HT1080 (cell line): ENCODE results near the gene TK2. TPM values are rescaled to one million over a fixed set of nuclear protein-coding genes. Genes with fewer than 3 reads are reported as not detected.

Experiments
- DNase-seq: peaks from one replicate; pipeline ENCODE4 v3.0.0-alpha.2; 2015; ENCODE audit warnings: low read depth
- total RNA-seq: library from RNA; depleted of rRNA; stranded (reverse); fragments of >200 nt; shearing (Covaris generic); gene quantifications from 2 replicates; pipeline ENCODE4 v1.2.3, GENCODE V29; 2014

The TK2 gene
- total RNA-seq, 1 experiment from 2014 or later: 10.5 TPM

DNA sequence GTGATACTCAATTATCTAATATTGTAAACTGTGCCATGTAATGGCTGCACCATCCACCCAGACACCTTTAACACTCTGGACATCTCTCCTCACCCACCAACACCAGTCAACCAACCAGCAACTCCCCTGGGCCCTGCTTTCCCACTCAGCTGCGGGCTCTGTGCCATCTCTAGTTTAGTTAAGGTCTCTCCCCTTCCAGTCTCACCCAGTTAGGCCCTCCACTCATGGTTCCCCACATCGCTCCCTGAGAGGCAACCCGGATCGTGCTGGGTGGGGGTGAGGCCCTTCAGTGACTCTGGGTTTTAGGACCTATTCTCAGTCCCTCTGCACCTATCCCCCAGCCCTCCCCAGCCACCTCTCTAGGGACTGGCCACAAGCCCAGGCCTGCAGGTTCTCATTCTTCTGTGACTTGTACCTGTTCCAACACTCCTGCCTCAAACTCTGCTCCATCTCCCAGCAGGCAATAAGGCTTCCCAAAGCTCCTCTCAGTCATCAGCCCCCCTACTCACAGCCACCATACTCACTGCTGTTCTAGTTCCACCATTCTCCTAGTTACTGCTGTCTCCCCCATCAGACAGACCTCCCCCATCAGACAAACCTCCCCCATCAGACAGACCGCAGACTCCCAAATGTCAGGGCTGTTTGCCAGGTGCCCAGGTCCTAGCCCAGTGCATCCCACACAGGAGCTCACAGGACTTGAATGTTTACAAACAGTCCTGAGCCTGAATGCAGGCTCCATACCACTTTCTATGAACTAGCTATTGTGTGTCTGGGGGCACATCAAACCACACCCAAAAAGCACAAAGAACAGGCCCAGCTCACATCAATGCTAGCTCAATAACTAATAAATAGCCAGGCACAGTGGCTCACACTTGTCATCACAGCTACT lies 2.6 kb downstream of the TK2 start:
- no peak for DNase-seq

DNA sequence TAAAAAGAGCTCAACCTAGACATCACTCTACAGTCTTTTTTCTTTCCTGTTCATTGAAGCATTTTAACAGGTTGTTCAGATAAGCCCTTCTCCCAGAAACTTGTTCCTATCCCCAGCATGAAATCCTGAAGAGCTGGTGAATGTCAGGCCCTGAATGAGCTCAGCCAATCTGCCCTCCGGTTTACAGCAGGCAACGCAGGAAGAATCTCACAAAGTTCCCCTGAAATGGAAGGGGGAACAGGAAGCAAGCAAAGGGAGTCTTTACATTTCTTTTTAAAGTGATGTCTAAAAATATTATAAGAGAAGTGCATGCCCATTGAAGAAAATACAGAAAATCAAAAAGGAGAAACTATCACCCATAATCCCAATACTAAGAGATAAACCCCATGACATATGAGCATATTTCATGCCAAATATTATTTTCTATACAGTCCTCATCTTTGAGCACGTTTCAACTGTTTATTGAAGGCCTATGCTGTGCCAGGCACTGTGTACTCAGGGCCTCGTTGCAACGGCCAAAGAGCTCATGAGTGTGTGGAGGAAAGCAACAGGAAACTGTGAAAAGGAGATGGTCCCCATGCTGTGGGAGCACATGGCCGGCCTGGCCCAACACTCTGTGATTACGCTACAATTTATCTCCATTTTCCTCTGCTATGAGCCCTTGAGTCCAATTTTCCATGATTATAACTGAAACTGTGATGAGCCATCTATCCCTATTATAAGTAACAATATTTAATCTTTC lies 5.7 kb downstream of the TK2 start:
- no peak for DNase-seq

- DNase-seq: no peak
These were observed 6.4 kb downstream of the TK2 start for GRCh38 chr16:66543541-66543940.

- no peak for DNase-seq
These were observed 7.5 kb downstream of the TK2 start for GRCh38 chr16:66542396-66542795.

DNA sequence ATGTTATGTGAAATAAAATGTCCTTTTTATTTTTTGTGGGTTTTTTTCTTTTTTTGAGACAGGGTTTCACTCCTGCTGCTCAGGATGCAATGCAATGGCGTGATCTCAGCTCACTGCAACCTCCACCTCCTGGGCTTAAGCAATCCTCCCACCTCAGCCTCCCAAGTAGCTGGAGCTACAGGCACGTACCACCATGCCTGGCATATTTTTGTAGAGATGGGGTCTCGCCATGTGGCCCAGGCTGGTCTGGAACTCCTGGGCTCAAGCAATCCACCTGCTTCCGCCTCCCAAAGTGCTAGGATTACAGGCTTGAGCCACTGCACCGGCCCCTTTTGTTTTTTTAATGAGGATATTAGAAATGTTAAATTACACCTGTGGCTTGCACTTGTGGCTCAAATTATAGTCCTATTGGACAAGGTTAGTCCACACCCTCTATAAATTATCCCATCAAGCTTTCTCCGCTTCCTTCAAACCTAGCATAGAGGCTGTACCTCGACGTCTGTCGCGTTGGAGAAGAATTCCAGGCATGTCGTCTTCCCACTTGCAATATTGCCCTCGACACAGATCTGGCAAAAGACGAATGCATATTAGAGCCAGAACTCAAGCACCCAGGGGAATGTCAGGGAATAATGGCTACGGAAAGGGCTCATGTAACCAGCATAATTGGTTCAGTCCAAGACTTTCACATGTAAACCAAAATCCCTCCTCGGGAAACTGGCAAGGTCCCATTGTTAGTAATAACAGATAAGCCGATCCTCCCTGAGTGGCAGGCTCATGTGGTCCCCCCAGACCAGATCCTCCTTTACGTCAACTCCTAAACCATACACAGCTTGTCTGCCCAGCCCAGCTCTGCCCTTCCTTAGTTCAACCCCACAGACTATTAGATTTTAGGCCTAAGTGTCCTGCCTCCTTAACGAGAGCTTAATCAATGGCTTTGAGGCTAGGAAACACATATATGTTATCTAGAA lies 8.2 kb downstream of the TK2 start:
- DNase-seq: no peak

- peak; percentile 32 for DNase-seq
These were observed 10.1 kb downstream of the TK2 start for GRCh38 chr16:66539623-66540469.

DNA sequence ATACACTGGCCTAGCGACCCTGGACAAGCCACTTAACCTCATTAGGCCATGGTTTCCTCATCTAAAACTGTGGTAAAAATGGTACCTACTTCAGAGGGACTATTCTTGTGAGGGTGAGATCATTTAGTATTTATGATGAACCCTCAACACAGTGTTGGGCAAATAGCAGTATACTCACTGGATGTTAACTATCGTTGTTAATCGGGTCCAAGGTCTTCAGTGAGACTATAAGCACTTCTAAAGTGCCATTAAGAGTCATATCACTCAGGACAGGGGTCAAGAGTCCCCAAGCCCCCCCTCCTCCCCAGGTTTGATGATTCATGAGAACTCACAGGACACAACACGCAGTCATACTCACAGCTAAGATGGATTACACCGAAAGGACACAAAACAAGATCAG lies 11.0 kb downstream of the TK2 start:
- DNase-seq: no peak

GRCh38 chr16:66537236-66537635 lies 12.7 kb downstream of the TK2 start:
- DNase-seq: no peak

DNA sequence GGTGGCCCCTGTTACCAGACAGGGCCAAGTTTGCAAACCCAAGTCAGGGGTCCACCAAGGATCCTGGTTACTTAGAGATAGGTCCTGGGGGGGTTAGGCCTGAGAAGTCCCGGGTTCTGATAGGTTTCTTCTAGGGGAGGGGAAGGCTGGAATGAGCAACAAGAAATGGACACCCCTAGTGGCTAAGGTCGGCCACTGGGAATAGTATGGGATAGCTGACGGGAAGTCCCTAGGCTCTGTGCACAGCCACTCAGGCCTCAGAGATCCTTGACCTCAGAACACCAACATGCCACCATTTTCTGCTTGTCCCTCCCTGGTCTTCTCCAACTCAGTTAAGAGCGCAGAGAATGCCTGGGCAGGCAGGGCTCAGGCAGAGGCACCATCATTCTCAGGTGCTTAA lies 13.4 kb downstream of the TK2 start:
- no peak for DNase-seq

DNA sequence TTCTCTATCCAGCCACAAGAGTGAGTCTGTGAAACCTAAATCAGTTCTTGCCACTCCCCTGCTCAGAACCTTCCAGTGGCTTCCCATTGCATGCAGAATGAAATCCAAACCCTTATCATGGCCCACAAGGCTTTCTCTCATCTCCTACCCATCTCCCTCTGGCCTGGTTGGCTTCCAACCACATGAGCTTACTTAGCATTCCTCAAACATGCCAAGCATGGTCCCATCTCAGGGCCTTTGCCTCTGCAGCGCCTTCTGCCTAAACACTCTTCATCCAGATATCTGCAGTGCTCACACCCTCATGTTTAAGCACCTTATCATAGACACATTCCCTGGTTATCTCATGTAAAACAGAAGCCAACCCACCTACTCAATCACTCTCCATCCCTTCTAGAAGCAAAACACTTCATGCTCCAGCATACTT lies 15.5 kb downstream of the TK2 start:
- DNase-seq: no peak

GRCh38 chr16:66529475-66529874 lies 20.4 kb downstream of the TK2 start:
- no peak for DNase-seq

DNA sequence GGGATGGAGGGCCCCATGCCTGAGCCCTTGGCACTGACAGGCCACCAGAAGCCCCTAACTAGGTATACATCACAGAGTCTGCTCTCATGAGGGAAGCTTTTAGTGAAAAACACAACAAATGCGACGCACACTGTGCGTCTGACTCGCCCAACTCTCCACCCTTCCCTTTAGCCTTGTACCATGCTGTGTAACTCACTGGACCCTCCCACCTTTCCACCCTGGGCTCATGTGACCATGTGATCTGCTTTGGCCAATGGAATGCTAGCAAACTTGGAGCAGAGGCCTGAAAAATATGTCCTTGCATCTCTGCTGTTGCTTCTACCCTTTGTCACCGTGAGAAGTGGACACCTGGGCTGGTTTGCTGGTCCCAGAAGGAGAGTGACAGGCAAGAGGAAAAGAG lies 21.6 kb downstream of the TK2 start:
- DNase-seq: no peak

DNA sequence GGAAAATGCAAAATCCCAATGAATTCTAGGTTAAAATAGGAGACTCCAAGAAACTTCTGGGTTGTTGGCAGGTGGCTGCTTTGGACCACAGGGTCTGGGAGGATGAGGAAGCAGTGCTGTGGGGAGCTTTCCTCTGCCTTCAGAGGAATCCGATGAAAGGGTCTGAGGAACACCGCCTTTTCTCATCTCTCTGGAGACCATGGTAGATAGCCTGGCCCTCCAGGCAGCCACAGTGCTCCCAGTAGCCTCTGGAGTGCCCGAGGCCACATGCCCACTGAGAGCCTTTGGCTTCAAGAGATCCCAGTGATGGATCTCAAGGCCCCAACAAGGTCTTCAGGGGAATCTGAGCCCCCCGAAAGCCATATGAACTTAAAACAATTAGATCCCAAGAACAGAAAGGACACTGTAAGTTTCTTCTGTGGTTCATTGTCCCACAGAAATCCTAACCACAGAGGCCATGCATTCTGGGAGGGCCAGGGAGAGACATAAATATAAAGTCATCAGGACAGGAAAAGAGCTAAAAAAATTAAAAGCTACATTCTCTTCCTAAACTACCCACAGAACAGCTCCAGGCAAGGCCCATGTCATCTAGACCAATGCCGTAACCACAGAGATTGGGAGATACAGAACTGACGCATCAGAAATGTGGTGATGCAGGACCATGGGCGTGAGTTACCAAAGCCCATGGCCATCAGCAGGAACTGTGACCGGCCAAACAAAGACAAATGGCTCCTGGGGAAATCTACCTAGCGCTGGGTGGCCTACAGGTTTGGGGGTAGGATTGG lies 24.3 kb downstream of the TK2 start:
- peak; percentile 43 for DNase-seq

GRCh38 chr16:66524601-66525164 lies 25.2 kb downstream of the TK2 start:
- no peak for DNase-seq

GRCh38 chr16:66523861-66524354 lies 26.0 kb downstream of the TK2 start:
- no peak for DNase-seq

- DNase-seq: no peak
These were observed 26.9 kb downstream of the TK2 start for GRCh38 chr16:66522816-66523590.

DNA sequence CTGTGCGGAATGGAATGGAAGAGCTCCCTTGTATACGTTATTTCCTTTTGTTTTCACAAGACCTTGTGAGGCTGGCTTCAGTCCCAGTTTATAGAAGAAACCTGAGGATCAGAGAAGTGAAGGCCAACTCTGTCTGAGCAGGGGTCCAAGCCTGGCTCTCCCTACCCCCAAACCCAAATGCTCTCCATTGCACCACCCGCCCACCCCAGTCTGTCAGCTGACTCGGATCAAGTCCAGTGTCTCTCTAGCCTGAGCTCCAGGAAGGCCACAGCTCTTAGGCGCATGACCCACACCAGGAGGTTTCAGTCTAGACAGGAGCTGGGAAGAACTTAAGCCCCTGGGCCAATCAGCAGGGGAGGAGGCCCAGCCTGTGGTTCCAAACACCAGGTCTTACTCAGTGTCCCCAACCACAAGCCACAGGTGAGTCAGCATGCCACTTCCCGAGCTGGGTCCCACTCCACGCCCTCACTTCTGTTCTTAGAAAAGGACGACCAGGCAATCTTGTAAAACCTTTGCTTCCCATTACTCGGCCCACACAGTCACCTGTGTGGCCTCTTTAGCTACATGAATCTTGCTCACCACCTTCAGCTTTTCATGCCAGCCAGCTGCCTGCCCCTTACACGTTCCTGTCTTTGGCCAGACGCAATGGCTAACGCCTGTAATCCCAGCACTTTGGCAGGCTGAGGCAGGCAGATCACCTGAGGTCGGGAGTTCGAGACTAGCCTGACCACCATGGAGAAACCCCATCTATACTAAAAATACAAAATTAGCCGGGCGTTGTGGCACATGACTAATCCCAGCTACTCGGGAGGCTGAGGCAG lies 27.8 kb downstream of the TK2 start:
- DNase-seq: peak; percentile 99
